Activated naive CD4-positive, alpha-beta T cell treated with anti-CD3 and anti-CD28 coated beads, Interleukin-2, amount 50 U/mL, for 24 hours (primary cell): ENCODE measurements around the gene PTPN14.

Experiments used
- H3K27ac Mint-ChIP-seq: one replicate; pipeline ENCODE4 v1.8.0; 2021; ENCODE audit warnings: mild to moderate bottlenecking, mixed read lengths
- H3K27me3 Mint-ChIP-seq: one replicate; pipeline ENCODE4 v1.8.0; 2021; ENCODE audit warnings: mixed read lengths
- H3K36me3 Mint-ChIP-seq: one replicate; pipeline ENCODE4 v1.8.0; 2021; ENCODE audit warnings: mixed read lengths
- H3K4me1 Mint-ChIP-seq: one replicate; pipeline ENCODE4 v1.8.0; 2021; ENCODE audit warnings: mixed read lengths
- H3K4me3 Mint-ChIP-seq: one replicate; pipeline ENCODE4 v1.8.0; 2021; ENCODE audit warnings: mild to moderate bottlenecking, mixed read lengths
- H3K9me3 Mint-ChIP-seq: one replicate; pipeline ENCODE4 v1.8.0; 2021; ENCODE audit warnings: mixed read lengths

Gene PTPN14

GRCh38 chr1:214319938-214320337 is 231.5 kb downstream of the PTPN14 start:
- Mint-ChIP-seq H3K4me1 (no peaks in the 10 kb centered on the region), H3K36me3 (peaks cover 16% of the 10 kb centered on the region), H3K27ac (no peak overlapping the region), H3K27me3 (no peaks in the 10 kb centered on the region), H3K9me3 (no peaks in the 10 kb centered on the region), H3K4me3 (no peak overlapping the region)

- peaks cover 16% of the 10 kb centered on the region for H3K36me3 Mint-ChIP-seq
- H3K27ac Mint-ChIP-seq = no peak overlapping the region
- no peaks in the 10 kb centered on the region for H3K4me1 Mint-ChIP-seq
- H3K4me3 Mint-ChIP-seq = no peak overlapping the region
- no peaks in the 10 kb centered on the region for H3K27me3 Mint-ChIP-seq
- H3K9me3 Mint-ChIP-seq = no peaks in the 10 kb centered on the region
Measured at GRCh38 chr1:214318956-214319736, 232.3 kb downstream of the PTPN14 start.

GRCh38 chr1:214318356-214318755 is 233.0 kb downstream of the PTPN14 start:
- no peaks in the 10 kb centered on the region for H3K27me3 Mint-ChIP-seq
- no peak overlapping the region for H3K27ac Mint-ChIP-seq
- no peaks in the 10 kb centered on the region for H3K4me1 Mint-ChIP-seq
- peaks cover 16% of the 10 kb centered on the region for H3K36me3 Mint-ChIP-seq
- no peak overlapping the region for H3K4me3 Mint-ChIP-seq
- H3K9me3 Mint-ChIP-seq = no peaks in the 10 kb centered on the region

- H3K27ac Mint-ChIP-seq = no peak overlapping the region
- no peak overlapping the region for H3K4me3 Mint-ChIP-seq
- peaks cover 16% of the 10 kb centered on the region for H3K36me3 Mint-ChIP-seq
- no peaks in the 10 kb centered on the region for H3K9me3 Mint-ChIP-seq
- no peaks in the 10 kb centered on the region for H3K4me1 Mint-ChIP-seq
- H3K27me3 Mint-ChIP-seq = no peaks in the 10 kb centered on the region
Measured at GRCh38 chr1:214317734-214318133, 233.7 kb downstream of the PTPN14 start.

- no peaks in the 10 kb centered on the region for H3K4me1 Mint-ChIP-seq
- H3K9me3 Mint-ChIP-seq = no peaks in the 10 kb centered on the region
- H3K4me3 Mint-ChIP-seq = no peak overlapping the region
- no peak overlapping the region for H3K27ac Mint-ChIP-seq
- peaks cover 16% of the 10 kb centered on the region for H3K36me3 Mint-ChIP-seq
- H3K27me3 Mint-ChIP-seq = no peaks in the 10 kb centered on the region
Measured at GRCh38 chr1:214317300-214317699, 234.1 kb downstream of the PTPN14 start.

GRCh38 chr1:214316593-214316992 is 234.8 kb downstream of the PTPN14 start:
- Mint-ChIP-seq H3K27ac (no peak overlapping the region), H3K36me3 (peaks cover 16% of the 10 kb centered on the region), H3K9me3 (no peaks in the 10 kb centered on the region), H3K27me3 (no peaks in the 10 kb centered on the region), H3K4me1 (no peaks in the 10 kb centered on the region), H3K4me3 (no peak overlapping the region)

GRCh38 chr1:214314178-214314843 is 237.1 kb downstream of the PTPN14 start:
- Mint-ChIP-seq H3K27ac (no peak overlapping the region), H3K9me3 (no peaks in the 10 kb centered on the region), H3K4me1 (peaks cover 18% of the 10 kb centered on the region), H3K36me3 (peaks cover 12% of the 10 kb centered on the region), H3K4me3 (no peak overlapping the region), H3K27me3 (no peaks in the 10 kb centered on the region)

GRCh38 chr1:214312530-214313051 is 238.8 kb downstream of the PTPN14 start:
- Mint-ChIP-seq H3K27me3 (no peaks in the 10 kb centered on the region), H3K27ac (no peak overlapping the region)

GRCh38 chr1:214310777-214311690 is 240.4 kb downstream of the PTPN14 start:
- Mint-ChIP-seq H3K27ac (no peak overlapping the region), H3K9me3 (no peaks in the 10 kb centered on the region), H3K4me3 (peak overlapping the region; percentile 77), H3K36me3 (peaks cover 7% of the 10 kb centered on the region), H3K27me3 (no peaks in the 10 kb centered on the region), H3K4me1 (peaks cover 32% of the 10 kb centered on the region)

More at GRCh38 chr1:214312530-214313051, 238.8 kb downstream of the PTPN14 start:
- Mint-ChIP-seq H3K36me3 (peaks cover 10% of the 10 kb centered on the region), H3K4me3 (no peak overlapping the region), H3K4me1 (peaks cover 32% of the 10 kb centered on the region), H3K9me3 (no peaks in the 10 kb centered on the region)

- peaks cover 32% of the 10 kb centered on the region for H3K4me1 Mint-ChIP-seq
- peak overlapping the region; percentile 55 for H3K4me3 Mint-ChIP-seq
- H3K27me3 Mint-ChIP-seq = no peaks in the 10 kb centered on the region
- peaks cover 2% of the 10 kb centered on the region for H3K36me3 Mint-ChIP-seq
- no peaks in the 10 kb centered on the region for H3K9me3 Mint-ChIP-seq
- H3K27ac Mint-ChIP-seq = peak overlapping the region; percentile 14
Measured at GRCh38 chr1:214310010-214310409, 241.4 kb downstream of the PTPN14 start.

GRCh38 chr1:214306269-214306668 is 245.1 kb downstream of the PTPN14 start:
- no peaks in the 10 kb centered on the region for H3K27me3 Mint-ChIP-seq
- H3K4me3 Mint-ChIP-seq = no peak overlapping the region
- H3K9me3 Mint-ChIP-seq = no peaks in the 10 kb centered on the region
- peaks cover 8% of the 10 kb centered on the region for H3K36me3 Mint-ChIP-seq
- no peak overlapping the region for H3K27ac Mint-ChIP-seq
- peaks cover 47% of the 10 kb centered on the region for H3K4me1 Mint-ChIP-seq

GRCh38 chr1:214305164-214305751 is 246.1 kb downstream of the PTPN14 start:
- Mint-ChIP-seq H3K36me3 (peaks cover 8% of the 10 kb centered on the region), H3K4me1 (peaks cover 42% of the 10 kb centered on the region), H3K27ac (no peak overlapping the region), H3K27me3 (no peaks in the 10 kb centered on the region), H3K9me3 (no peaks in the 10 kb centered on the region), H3K4me3 (no peak overlapping the region)

GRCh38 chr1:214303141-214303930 is 248.1 kb downstream of the PTPN14 start:
- H3K4me3 Mint-ChIP-seq = no peak overlapping the region
- H3K9me3 Mint-ChIP-seq = no peaks in the 10 kb centered on the region
- peaks cover 24% of the 10 kb centered on the region for H3K4me1 Mint-ChIP-seq
- H3K27me3 Mint-ChIP-seq = no peaks in the 10 kb centered on the region
- H3K36me3 Mint-ChIP-seq = peaks cover 8% of the 10 kb centered on the region
- peak overlapping the region; percentile 23 for H3K27ac Mint-ChIP-seq

- Mint-ChIP-seq H3K9me3 (no peaks in the 10 kb centered on the region), H3K27me3 (no peaks in the 10 kb centered on the region), H3K36me3 (peaks cover 16% of the 10 kb centered on the region), H3K4me1 (peaks cover 34% of the 10 kb centered on the region), H3K27ac (no peak overlapping the region), H3K4me3 (no peak overlapping the region)
Measured at GRCh38 chr1:214301526-214301925, 249.9 kb downstream of the PTPN14 start.
